Skeletal muscle tissue (tissue), 4 donors: Measurements from ENCODE around the gene DEPDC5. TPM values are rescaled to one million over a fixed set of nuclear protein-coding genes. Genes with fewer than 3 reads are reported as not detected.
"Not testable (repeated sequence)": the region's sequence is repeated elsewhere in the genome, so short reads cannot be mapped to it uniquely, and the experiment has no call there.

ENCODE experiments used
- H3K27ac ChIP-seq: one replicate; pipeline ENCODE4 v1.7.0; 2013; ENCODE audit warnings: mild to moderate bottlenecking, low read depth, low read length, inconsistent platforms
- H3K27me3 ChIP-seq, 3 donors: one replicate each; pipeline ENCODE4 v1.7.0; 2013; ENCODE audit warnings: low read length in 3 of 3; ENCODE audit not compliant: control insufficient read depth in 3 of 3, insufficient read depth in 3 of 3
- H3K36me3 ChIP-seq, 3 donors: one replicate each; pipeline ENCODE4 v1.7.0; 2013; ENCODE audit warnings: low read length in 3 of 3; ENCODE audit not compliant: control insufficient read depth in 3 of 3, insufficient read depth in 3 of 3
- H3K4me1 ChIP-seq, 3 donors: one replicate each; pipeline ENCODE4 v1.7.0; 2013; ENCODE audit warnings: low read length in 3 of 3, mild to moderate bottlenecking in 3 of 3; ENCODE audit not compliant: control insufficient read depth in 3 of 3, insufficient read depth in 3 of 3
- H3K4me3 ChIP-seq, 3 donors: one replicate each; pipeline ENCODE4 v1.7.0; 2013; ENCODE audit warnings: low read length in 3 of 3
- H3K9ac ChIP-seq, 3 donors: one replicate each; pipeline ENCODE4 v1.7.0; 2013; ENCODE audit warnings: low read length in 3 of 3, mild to moderate bottlenecking in 3 of 3, moderate library complexity in 2 of 3, low read depth in 1 of 3
- H3K9me3 ChIP-seq, 3 donors: one replicate each; pipeline ENCODE4 v1.7.0; 2013; ENCODE audit warnings: low read length in 3 of 3; ENCODE audit not compliant: control insufficient read depth in 3 of 3
- total RNA-seq: library from RNA; depleted of rRNA; stranded (reverse); fragments of >200 nt; gene quantifications from one replicate; pipeline ENCODE4 v1.2.3, GENCODE V29; 2014
- donor health status: Osteomylitis.

DEPDC5 gene
- total RNA-seq, 1 donor from 2014 or later = 14.1 TPM

GRCh38 chr22:31802575-31802974 is 48.8 kb downstream of the DEPDC5 start:
- no peak overlapping the region for H3K9ac ChIP-seq
- no peaks in the 10 kb centered on the region for H3K9me3 ChIP-seq
- H3K27ac ChIP-seq = no peak overlapping the region
- no peak overlapping the region for H3K4me3 ChIP-seq
- no peaks in the 10 kb centered on the region for H3K4me1 ChIP-seq
- peaks cover 38 to 64% (median 55%) of the 10 kb centered on the region in 3 donors for H3K36me3 ChIP-seq
- no peaks in the 10 kb centered on the region for H3K27me3 ChIP-seq

- Histone ChIP-seq H3K4me1 (no peaks in the 10 kb centered on the region), H3K27ac (no peak overlapping the region), H3K36me3 (peaks cover 31 to 54% (median 45%) of the 10 kb centered on the region in 3 donors)
Measured at GRCh38 chr22:31806751-31807150, 52.9 kb downstream of the DEPDC5 start.

GRCh38 chr22:31812977-31813605 is 59.3 kb downstream of the DEPDC5 start:
- Histone ChIP-seq H3K4me1 (no peaks in the 10 kb centered on the region), H3K9me3 (no peaks in the 10 kb centered on the region), H3K4me3 (no peak overlapping the region), H3K27me3 (no peaks in the 10 kb centered on the region), H3K9ac (no peak overlapping the region), H3K36me3 (peaks cover 20 to 43% (median 34%) of the 10 kb centered on the region in 3 donors), H3K27ac (no peak overlapping the region)

More at GRCh38 chr22:31806751-31807150, 52.9 kb downstream of the DEPDC5 start:
- no peaks in the 10 kb centered on the region for H3K9me3 ChIP-seq
- H3K4me3 ChIP-seq = no peak overlapping the region
- H3K27me3 ChIP-seq = no peaks in the 10 kb centered on the region
- H3K9ac ChIP-seq = no peak overlapping the region

GRCh38 chr22:31813898-31814297 is 60.1 kb downstream of the DEPDC5 start:
- not testable (repeated sequence) for H3K27ac ChIP-seq, H3K27me3 ChIP-seq, H3K9me3 ChIP-seq, H3K4me3 ChIP-seq, H3K9ac ChIP-seq, H3K4me1 ChIP-seq
- H3K36me3 ChIP-seq = peaks cover 20 to 51% (median 40%) of the 10 kb centered on the region in 3 donors

- Histone ChIP-seq H3K9me3 (no peaks in the 10 kb centered on the region), H3K36me3 (peaks cover 21 to 55% (median 47%) of the 10 kb centered on the region in 3 donors), H3K4me3 (no peak overlapping the region), H3K4me1 (no peaks in the 10 kb centered on the region), H3K27me3 (no peaks in the 10 kb centered on the region), H3K27ac (no peak overlapping the region), H3K9ac (no peak overlapping the region)
Measured at GRCh38 chr22:31814942-31815341, 61.1 kb downstream of the DEPDC5 start.

- not testable (repeated sequence) for H3K4me3 ChIP-seq, H3K27ac ChIP-seq, H3K9me3 ChIP-seq, H3K9ac ChIP-seq, H3K27me3 ChIP-seq, H3K4me1 ChIP-seq
- peaks cover 25 to 52% (median 52%) of the 10 kb centered on the region in 3 donors for H3K36me3 ChIP-seq
Measured at GRCh38 chr22:31815383-31815814, 61.6 kb downstream of the DEPDC5 start.

GRCh38 chr22:31816750-31817149 is 62.9 kb downstream of the DEPDC5 start:
- Histone ChIP-seq H3K9me3 (no peaks in the 10 kb centered on the region), H3K27me3 (no peaks in the 10 kb centered on the region), H3K9ac (no peak overlapping the region), H3K36me3 (peaks cover 27 to 63% (median 54%) of the 10 kb centered on the region in 3 donors), H3K27ac (no peak overlapping the region), H3K4me3 (no peak overlapping the region), H3K4me1 (no peaks in the 10 kb centered on the region)

- peaks cover 36 to 74% (median 69%) of the 10 kb centered on the region in 3 donors for H3K36me3 ChIP-seq
- H3K27ac ChIP-seq = no peak overlapping the region
Measured at GRCh38 chr22:31818481-31819392, 64.9 kb downstream of the DEPDC5 start.

GRCh38 chr22:31820655-31821054 is 66.8 kb downstream of the DEPDC5 start:
- Histone ChIP-seq H3K4me3 (no peak overlapping the region), H3K36me3 (peaks cover 35 to 67% (median 65%) of the 10 kb centered on the region in 3 donors), H3K27ac (no peak overlapping the region), H3K9me3 (no peaks in the 10 kb centered on the region), H3K4me1 (no peaks in the 10 kb centered on the region), H3K9ac (no peak overlapping the region), H3K27me3 (no peaks in the 10 kb centered on the region)

More at GRCh38 chr22:31818481-31819392, 64.9 kb downstream of the DEPDC5 start:
- Histone ChIP-seq H3K9ac (no peak overlapping the region), H3K4me1 (no peaks in the 10 kb centered on the region), H3K27me3 (no peaks in the 10 kb centered on the region), H3K9me3 (no peaks in the 10 kb centered on the region), H3K4me3 (no peak overlapping the region)

- no peak overlapping the region for H3K27ac ChIP-seq
- H3K27me3 ChIP-seq = no peaks in the 10 kb centered on the region
- no peaks in the 10 kb centered on the region for H3K4me1 ChIP-seq
- no peak overlapping the region for H3K9ac ChIP-seq
- H3K4me3 ChIP-seq = no peak overlapping the region
- peaks cover 36 to 72% (median 62%) of the 10 kb centered on the region in 3 donors for H3K36me3 ChIP-seq
- no peaks in the 10 kb centered on the region for H3K9me3 ChIP-seq
Measured at GRCh38 chr22:31821572-31821971, 67.8 kb downstream of the DEPDC5 start.
